ENCODE measurements around the gene SLCO3A1.

The SLCO3A1 gene

DNA sequence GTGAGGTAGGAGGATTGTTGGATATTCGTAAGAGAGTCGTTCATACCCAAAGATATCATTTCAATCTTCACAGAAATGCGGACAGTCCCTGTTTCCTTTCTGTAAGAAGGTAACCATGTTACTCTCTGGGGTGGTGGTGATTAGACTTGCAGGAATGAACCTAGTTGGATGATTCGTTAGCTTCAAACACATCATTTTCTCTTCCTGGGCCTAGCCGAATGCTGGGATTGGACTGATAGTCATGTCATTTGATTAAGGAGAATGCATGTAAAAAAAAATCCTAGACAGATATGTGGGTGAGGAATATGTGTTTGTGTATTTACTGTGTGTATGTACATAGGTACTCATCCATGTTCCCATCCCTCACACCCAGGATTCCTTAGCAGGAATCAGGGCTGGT, 12.4 kb downstream of the SLCO3A1 start:
- H3K79me2 ChIP-seq (ENCODE audit: insufficient read depth, low read length), result no peaks in the 10 kb centered on the region; the same call in 1 of the 2 replicates
- no peak overlapping the region for H3K4me3 ChIP-seq (ENCODE audit: low read length, poor library complexity, severe bottlenecking)
- peaks cover 25% of the 10 kb centered on the region for H3K4me1 ChIP-seq (ENCODE audit: insufficient read depth, low read length, poor library complexity, severe bottlenecking)
- no peaks in the 10 kb centered on the region for H3K9me3 ChIP-seq (ENCODE audit: insufficient read depth, low read depth, low read length)
- H3K9me2 ChIP-seq (replicated peaks; ENCODE audit: low read depth, low read length), result no peaks in the 10 kb centered on the region
- H3K9ac ChIP-seq (ENCODE audit: low read depth, low read length, poor library complexity, severe bottlenecking), result no peak overlapping the region
- H4K20me1 ChIP-seq (ENCODE audit: insufficient read depth, low read length, poor library complexity, severe bottlenecking), result no peaks in the 10 kb centered on the region
- H3K27me3 ChIP-seq (ENCODE audit: insufficient read depth, low read length, poor library complexity, severe bottlenecking), result no peaks in the 10 kb centered on the region
- no peaks in the 10 kb centered on the region for H3K36me3 ChIP-seq (ENCODE audit: insufficient read depth, low read length)
- no peak overlapping the region for H2AFZ ChIP-seq (ENCODE audit: low read length)
- H3K4me2 ChIP-seq (ENCODE audit: low read depth, low read length, poor library complexity, severe bottlenecking), result no peak overlapping the region
- no peak for TF ChIP-seq EZH2phosphoT487 (IDR thresholded peaks at IDR 0.05; ENCODE audit: borderline replicate concordance)
- TF ChIP-seq, protein P1, sequence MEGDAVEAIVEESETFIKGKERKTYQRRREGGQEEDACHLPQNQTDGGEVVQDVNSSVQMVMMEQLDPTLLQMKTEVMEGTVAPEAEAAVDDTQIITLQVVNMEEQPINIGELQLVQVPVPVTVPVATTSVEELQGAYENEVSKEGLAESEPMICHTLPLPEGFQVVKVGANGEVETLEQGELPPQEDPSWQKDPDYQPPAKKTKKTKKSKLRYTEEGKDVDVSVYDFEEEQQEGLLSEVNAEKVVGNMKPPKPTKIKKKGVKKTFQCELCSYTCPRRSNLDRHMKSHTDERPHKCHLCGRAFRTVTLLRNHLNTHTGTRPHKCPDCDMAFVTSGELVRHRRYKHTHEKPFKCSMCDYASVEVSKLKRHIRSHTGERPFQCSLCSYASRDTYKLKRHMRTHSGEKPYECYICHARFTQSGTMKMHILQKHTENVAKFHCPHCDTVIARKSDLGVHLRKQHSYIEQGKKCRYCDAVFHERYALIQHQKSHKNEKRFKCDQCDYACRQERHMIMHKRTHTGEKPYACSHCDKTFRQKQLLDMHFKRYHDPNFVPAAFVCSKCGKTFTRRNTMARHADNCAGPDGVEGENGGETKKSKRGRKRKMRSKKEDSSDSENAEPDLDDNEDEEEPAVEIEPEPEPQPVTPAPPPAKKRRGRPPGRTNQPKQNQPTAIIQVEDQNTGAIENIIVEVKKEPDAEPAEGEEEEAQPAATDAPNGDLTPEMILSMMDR (conservative IDR thresholded peaks at IDR 0.05; ENCODE audit: low read length), result no peak
- H3F3A ChIP-seq (ENCODE audit: low read depth), result no peaks in the 10 kb centered on the region

DNA sequence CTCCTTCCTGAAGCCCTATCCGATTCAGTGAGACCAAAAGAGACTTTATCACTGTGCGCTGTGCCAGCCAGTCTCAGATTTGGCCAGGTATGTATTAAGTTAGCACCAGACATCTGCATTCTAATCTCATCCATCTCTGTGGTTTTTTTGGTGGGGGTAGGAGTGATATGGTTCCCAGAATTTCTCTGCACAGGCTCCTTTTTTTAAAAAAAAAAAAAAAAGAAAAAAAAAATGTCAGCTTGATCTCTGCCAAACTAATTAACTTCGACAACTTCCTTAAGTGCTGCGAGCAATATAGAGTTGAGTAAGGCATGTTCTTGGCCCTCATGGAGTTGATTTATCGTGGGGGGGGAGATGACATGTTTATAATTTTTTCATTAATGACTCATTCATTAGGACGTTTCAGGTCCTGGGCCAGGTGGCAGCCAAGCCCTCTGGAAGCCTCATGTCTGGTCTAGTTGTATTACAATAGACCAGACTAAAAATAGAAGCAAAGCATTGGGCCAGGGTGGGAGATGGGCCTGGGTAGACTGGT, 12.9 kb downstream of the SLCO3A1 start:
- no peak overlapping the region for H3K9ac ChIP-seq (ENCODE audit: low read depth, low read length, poor library complexity, severe bottlenecking)
- no peak for TF ChIP-seq EZH2phosphoT487 (IDR thresholded peaks at IDR 0.05; ENCODE audit: borderline replicate concordance)
- TF ChIP-seq, protein P1 (conservative IDR thresholded peaks at IDR 0.05; ENCODE audit: low read length), result no peak
- no peak overlapping the region for H3K4me3 ChIP-seq (ENCODE audit: low read length, poor library complexity, severe bottlenecking)
- no peaks in the 10 kb centered on the region for H3K9me3 ChIP-seq (ENCODE audit: insufficient read depth, low read depth, low read length)
- no peak overlapping the region for H3K4me2 ChIP-seq (ENCODE audit: low read depth, low read length, poor library complexity, severe bottlenecking)
- H3K79me2 ChIP-seq (ENCODE audit: insufficient read depth, low read length), result no peaks in the 10 kb centered on the region; the same call in 1 of the 2 replicates
- no peaks in the 10 kb centered on the region for H3F3A ChIP-seq (ENCODE audit: low read depth)
- no peak overlapping the region for H2AFZ ChIP-seq (ENCODE audit: low read length)
- H3K27me3 ChIP-seq (ENCODE audit: insufficient read depth, low read length, poor library complexity, severe bottlenecking), result no peaks in the 10 kb centered on the region
- no peaks in the 10 kb centered on the region for H3K36me3 ChIP-seq (ENCODE audit: insufficient read depth, low read length)
- H3K9me2 ChIP-seq (replicated peaks; ENCODE audit: low read depth, low read length), result no peaks in the 10 kb centered on the region
- H3K4me1 ChIP-seq (ENCODE audit: insufficient read depth, low read length, poor library complexity, severe bottlenecking), result peaks cover 30% of the 10 kb centered on the region
- no peaks in the 10 kb centered on the region for H4K20me1 ChIP-seq (ENCODE audit: insufficient read depth, low read length, poor library complexity, severe bottlenecking)

DNA sequence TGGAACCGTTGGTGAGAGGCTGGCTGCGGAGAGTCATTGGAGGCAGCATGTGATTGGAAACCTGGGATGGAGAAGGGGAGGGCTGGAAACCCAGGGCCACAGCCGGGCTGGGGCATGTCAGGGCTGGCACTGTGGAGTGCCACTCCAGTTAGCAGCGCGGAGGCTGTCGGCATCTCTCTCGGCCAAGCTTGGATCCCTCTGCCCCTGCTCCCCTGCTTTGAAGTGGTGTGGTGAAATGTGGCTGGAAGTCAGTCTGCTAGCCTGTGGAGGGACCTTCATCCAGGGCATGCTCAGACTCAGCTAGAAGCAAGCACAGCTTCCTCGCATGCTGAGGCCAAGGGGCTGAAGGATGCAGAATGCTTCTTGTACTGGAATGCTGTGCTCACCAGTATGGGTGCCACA, 13.5 kb downstream of the SLCO3A1 start:
- no peak overlapping the region for H3K4me2 ChIP-seq (ENCODE audit: low read depth, low read length, poor library complexity, severe bottlenecking)
- no peak overlapping the region for H3K4me3 ChIP-seq (ENCODE audit: low read length, poor library complexity, severe bottlenecking)

More for the DNA sequence above, 13.5 kb downstream of the SLCO3A1 start:
- no peak overlapping the region for H2AFZ ChIP-seq (ENCODE audit: low read length)
- no peaks in the 10 kb centered on the region for H3K27me3 ChIP-seq (ENCODE audit: insufficient read depth, low read length, poor library complexity, severe bottlenecking)
- no peaks in the 10 kb centered on the region for H3K9me2 ChIP-seq (replicated peaks; ENCODE audit: low read depth, low read length)
- H3K36me3 ChIP-seq (ENCODE audit: insufficient read depth, low read length), result no peaks in the 10 kb centered on the region
- TF ChIP-seq, protein P1 (conservative IDR thresholded peaks at IDR 0.05; ENCODE audit: low read length), result no peak
- TF ChIP-seq EZH2phosphoT487 (IDR thresholded peaks at IDR 0.05; ENCODE audit: borderline replicate concordance), result no peak
- H3K9ac ChIP-seq (ENCODE audit: low read depth, low read length, poor library complexity, severe bottlenecking), result no peak overlapping the region
- H3K9me3 ChIP-seq (ENCODE audit: insufficient read depth, low read depth, low read length), result no peaks in the 10 kb centered on the region
- peaks cover 32% of the 10 kb centered on the region for H3K4me1 ChIP-seq (ENCODE audit: insufficient read depth, low read length, poor library complexity, severe bottlenecking)
- H3K79me2 ChIP-seq (ENCODE audit: insufficient read depth, low read length), result no peaks in the 10 kb centered on the region; the same call in 1 of the 2 replicates
- no peaks in the 10 kb centered on the region for H3F3A ChIP-seq (ENCODE audit: low read depth)
- no peaks in the 10 kb centered on the region for H4K20me1 ChIP-seq (ENCODE audit: insufficient read depth, low read length, poor library complexity, severe bottlenecking)

All from Loucy (cell line).